ENCODE measurements around the gene MTIF3.

Gene MTIF3

GRCh38 chr13:27446986-27447583 lies 3.3 kb downstream of the MTIF3 start:
- in situ Hi-C loops (cut with MboI; ENCODE audit: low pct_unique_long_range_greater_than_20kb, low sequenced_read_pairs, unreplicated experiment), result no loop called here
- no peak for TF ChIP-seq CTCF (IDR thresholded peaks at IDR 0.05; ENCODE audit: extremely low read depth, insufficient read depth, missing control alignments)
- no peak for DNase-seq (ENCODE audit: low spot score)

- DNase-seq (ENCODE audit: low spot score), result no peak
Observed at GRCh38 chr13:27442797-27443196, 7.6 kb downstream of the MTIF3 start.

GRCh38 chr13:27442071-27442647 lies 8.2 kb downstream of the MTIF3 start:
- in situ Hi-C loops (cut with MboI; ENCODE audit: low pct_unique_long_range_greater_than_20kb, low sequenced_read_pairs, unreplicated experiment), result no loop called here
- DNase-seq (ENCODE audit: low spot score), result no peak
- TF ChIP-seq CTCF (IDR thresholded peaks at IDR 0.05; ENCODE audit: extremely low read depth, insufficient read depth, missing control alignments), result no peak

More at GRCh38 chr13:27442797-27443196, 7.6 kb downstream of the MTIF3 start:
- in situ Hi-C loops (cut with MboI; ENCODE audit: low pct_unique_long_range_greater_than_20kb, low sequenced_read_pairs, unreplicated experiment), result no loop called here
- no peak for TF ChIP-seq CTCF (IDR thresholded peaks at IDR 0.05; ENCODE audit: extremely low read depth, insufficient read depth, missing control alignments)

- DNase-seq (ENCODE audit: low spot score), result no peak
- in situ Hi-C loops (cut with MboI; ENCODE audit: low pct_unique_long_range_greater_than_20kb, low sequenced_read_pairs, unreplicated experiment), result no loop called here
- no peak for TF ChIP-seq CTCF (IDR thresholded peaks at IDR 0.05; ENCODE audit: extremely low read depth, insufficient read depth, missing control alignments)
Observed at GRCh38 chr13:27440408-27440807, 10.0 kb downstream of the MTIF3 start.

- in situ Hi-C loops (cut with MboI; ENCODE audit: low pct_unique_long_range_greater_than_20kb, low sequenced_read_pairs, unreplicated experiment), result no loop called here
- no peak for DNase-seq (ENCODE audit: low spot score)
- TF ChIP-seq CTCF (IDR thresholded peaks at IDR 0.05; ENCODE audit: extremely low read depth, insufficient read depth, missing control alignments), result no peak
Observed at GRCh38 chr13:27437126-27437525, 13.2 kb downstream of the MTIF3 start.

GRCh38 chr13:27432611-27433210 lies 17.7 kb downstream of the MTIF3 start:
- no peak for DNase-seq (ENCODE audit: low spot score)
- in situ Hi-C loops (cut with MboI; ENCODE audit: low pct_unique_long_range_greater_than_20kb, low sequenced_read_pairs, unreplicated experiment), result no loop called here
- no peak for TF ChIP-seq CTCF (IDR thresholded peaks at IDR 0.05; ENCODE audit: extremely low read depth, insufficient read depth, missing control alignments)

Measured in GM13977 (cell line).